NCI-H2196 (cell line): ENCODE measurements around the gene TARDBP.
"Not testable (repeated sequence)": the region's sequence is repeated elsewhere in the genome, so short reads cannot be mapped to it uniquely, and the experiment has no call there.

Source experiments
- DNase-seq: peaks from one replicate; lab custom pipeline; 2025; ENCODE audit not compliant: unreplicated experiment; lab: John Stamatoyannopoulos, UW

Gene TARDBP

GRCh38 chr1:11059155-11059967 lies 46.9 kb downstream of the TARDBP start:
- no peak for DNase-seq

GRCh38 chr1:11059968-11060830 lies 47.7 kb downstream of the TARDBP start, which contains the start of gene SRM:
Gene SRM, minus strand, starts transcription at chr1:11060018. Its CDS starts 75 bp downstream, at chr1:11059943.
- peak; percentile 95 for DNase-seq

- no peak for DNase-seq
These were observed 49.4 kb downstream of the TARDBP start for GRCh38 chr1:11061652-11062365.

- peak; percentile 53 for DNase-seq
These were observed 50.5 kb downstream of the TARDBP start for GRCh38 chr1:11062965-11063401.

GRCh38 chr1:11063937-11064537 lies 51.6 kb downstream of the TARDBP start:
- DNase-seq, result not testable (repeated sequence)

- DNase-seq, result no peak
These were observed 52.5 kb downstream of the TARDBP start for GRCh38 chr1:11064942-11065341.

- DNase-seq, result no peak
These were observed 53.3 kb downstream of the TARDBP start for GRCh38 chr1:11065796-11066195.

GRCh38 chr1:11067716-11068599 lies 55.5 kb downstream of the TARDBP start:
- no peak for DNase-seq

GRCh38 chr1:11068600-11069473 lies 56.4 kb downstream of the TARDBP start:
- DNase-seq, result no peak

GRCh38 chr1:11070876-11071275 lies 58.4 kb downstream of the TARDBP start:
- DNase-seq, result no peak

GRCh38 chr1:11071463-11072215 lies 59.2 kb downstream of the TARDBP start:
- DNase-seq, result peak; percentile 38

GRCh38 chr1:11072216-11072917 lies 59.9 kb downstream of the TARDBP start:
- DNase-seq, result peak; percentile 23

GRCh38 chr1:11073398-11073797 lies 60.9 kb downstream of the TARDBP start:
- not testable (repeated sequence) for DNase-seq
